Right renal pelvis (tissue), 4 donors: Measurements from ENCODE around the gene TOR1A. TPM values are rescaled to one million over a fixed set of nuclear protein-coding genes. Genes with fewer than 3 reads are reported as not detected.
A peak's percentile ranks its signal among the peaks of the same experiment; 100 is the strongest.

Experiments
- DNase-seq, 4 donors: peaks; one replicate each; pipeline ENCODE4 v3.0.0-alpha.2; 2013; ENCODE audit warnings: low read depth in 4 of 4, low spot score in 3 of 4, missing footprints in 1 of 4
- polyA plus RNA-seq, 4 donors: library from polyadenylated mRNA; unstranded; fragments of 120-200 nt; gene quantifications; one replicate each; pipeline ENCODE4 v1.2.1, GENCODE V29; 2013; ENCODE audit not compliant: insufficient read length in 4 of 4

The TOR1A gene
- polyA plus RNA-seq, 4 donors, result 44.0 to 46.4 (median 44.2) TPM

- no peak for DNase-seq
Measured at GRCh38 chr9:129853614-129854013, 29.7 kb upstream of the TOR1A start.

- no peak for DNase-seq
Measured at GRCh38 chr9:129852579-129852978, 28.6 kb upstream of the TOR1A start.

GRCh38 chr9:129851821-129852220 lies 27.9 kb upstream of the TOR1A start:
- DNase-seq, result no peak

- no peak for DNase-seq
Measured at GRCh38 chr9:129850821-129851550, 27.1 kb upstream of the TOR1A start.

GRCh38 chr9:129849901-129850300 lies 26.0 kb upstream of the TOR1A start:
- DNase-seq, result no peak

- DNase-seq, result no peak
Measured at GRCh38 chr9:129848712-129849441, 24.9 kb upstream of the TOR1A start.

GRCh38 chr9:129845373-129845772 lies 21.4 kb upstream of the TOR1A start:
- no peak for DNase-seq

GRCh38 chr9:129841071-129841470 lies 17.1 kb upstream of the TOR1A start:
- DNase-seq, result no peak

- DNase-seq, result no peak
Measured at GRCh38 chr9:129840034-129840433, 16.1 kb upstream of the TOR1A start.

- no peak for DNase-seq
Measured at GRCh38 chr9:129839324-129840023, 15.5 kb upstream of the TOR1A start.

GRCh38 chr9:129838707-129839259 lies 14.8 kb upstream of the TOR1A start:
- DNase-seq, result no peak

GRCh38 chr9:129836311-129837007 lies 12.5 kb upstream of the TOR1A start:
- DNase-seq, result no peak

GRCh38 chr9:129835860-129836223 lies 11.9 kb upstream of the TOR1A start:
- no peak for DNase-seq

GRCh38 chr9:129835128-129835859 lies 11.4 kb upstream of the TOR1A start, which contains the start of the genes C9orf78 and USP20:
C9orf78 (minus strand) TSS chr9:129835275; CDS start chr9:129835221, 54 bp downstream.
USP20 (plus strand) TSS chr9:129835458; CDS start chr9:129852556, 17,098 bp downstream.
- peak; percentile 93 to 96 (median 94) for DNase-seq

- no peak for DNase-seq
Measured at GRCh38 chr9:129834489-129835127, 10.7 kb upstream of the TOR1A start.

GRCh38 chr9:129832982-129833381 lies 9.0 kb upstream of the TOR1A start:
- no peak for DNase-seq

GRCh38 chr9:129828969-129829368 lies 5.0 kb upstream of the TOR1A start:
- no peak for DNase-seq

- no peak for DNase-seq
Measured at GRCh38 chr9:129828051-129828450, 4.1 kb upstream of the TOR1A start.

- no peak for DNase-seq
Measured at GRCh38 chr9:129826759-129827158, 2.8 kb upstream of the TOR1A start.
